Endodermal cell (in vitro differentiated cells): ENCODE data around the gene DDX10. TPM values are rescaled to one million over a fixed set of nuclear protein-coding genes. Genes with fewer than 3 reads are reported as not detected.

Experiments
- DNase-seq: peaks from one replicate; pipeline ENCODE4 v3.0.0-alpha.2; 2017
- H3K27ac ChIP-seq: 2 replicates; pipeline ENCODE4 v1.5.1; 2013; ENCODE audit warnings: mild to moderate bottlenecking, low read depth, low read length, moderate library complexity
- H3K27me3 ChIP-seq: 2 replicates; pipeline ENCODE4 v1.6.1; 2013; ENCODE audit warnings: mild to moderate bottlenecking, low read length, moderate library complexity; ENCODE audit not compliant: insufficient read depth, control insufficient read depth, poor library complexity, severe bottlenecking
- H3K36me3 ChIP-seq: 2 replicates; pipeline ENCODE4 v1.7.0; 2013; ENCODE audit warnings: mild to moderate bottlenecking, low read length, moderate library complexity; ENCODE audit not compliant: control insufficient read depth, insufficient read depth
- H3K4me1 ChIP-seq: one replicate; pipeline ENCODE4 v1.7.0; 2013; ENCODE audit warnings: low read length; ENCODE audit not compliant: control insufficient read depth, insufficient read depth
- H3K4me3 ChIP-seq: 2 replicates; pipeline ENCODE4 v1.5.1; 2013; ENCODE audit warnings: mild to moderate bottlenecking, low read length, moderate library complexity
- H3K9ac ChIP-seq: 2 replicates; pipeline ENCODE4 v1.6.1; 2013; ENCODE audit warnings: mild to moderate bottlenecking, low read length, moderate library complexity; ENCODE audit not compliant: poor library complexity, severe bottlenecking; ENCODE audit errors: extremely low read depth
- H3K9me3 ChIP-seq: 2 replicates; pipeline ENCODE4 v1.6.1; 2013; ENCODE audit warnings: mild to moderate bottlenecking, low read length, moderate library complexity; ENCODE audit not compliant: control insufficient read depth
- H3K27ac Mint-ChIP-seq: 2 replicates; pipeline ENCODE4 v1.8.0; 2020; ENCODE audit warnings: mixed read lengths
- H3K27me3 Mint-ChIP-seq: 2 replicates; pipeline ENCODE4 v1.8.0; 2021; ENCODE audit warnings: mild to moderate bottlenecking, mixed read lengths; ENCODE audit not compliant: insufficient read depth
- H3K36me3 Mint-ChIP-seq: 2 replicates; pipeline ENCODE4 v1.8.0; 2020; ENCODE audit warnings: low read depth, mixed read lengths
- H3K4me1 Mint-ChIP-seq: 2 replicates; pipeline ENCODE4 v1.8.0; 2020; ENCODE audit warnings: mixed read lengths
- H3K4me3 Mint-ChIP-seq: 2 replicates; pipeline ENCODE4 v1.8.0; 2020; ENCODE audit warnings: mild to moderate bottlenecking, moderate library complexity, mixed read lengths
- H3K9me3 Mint-ChIP-seq: 2 replicates; pipeline ENCODE4 v1.8.0; 2020; ENCODE audit warnings: mild to moderate bottlenecking, mixed read lengths
- WGBS, 2 experiments: methylation state at CpG; one replicate each; pipeline versions ENCODE4 v1.1.5 to v1.1.7; 2013; ENCODE audit warnings: missing lambda C conversion rate in 2 of 2, mixed read lengths in 1 of 2; ENCODE audit not compliant: insufficient coverage in 1 of 2, insufficient read length in 1 of 2; 5-methylcytosine and 5-hydroxymethylcytosine counted together
- total RNA-seq, 2 donors: library from RNA; stranded (reverse); fragmentation: NEBNext Ultra II Directional in 1 of 2; extraction: Animal tissue kit (Norgen Biotek cat#: 25700) in 1 of 2; gene quantifications; 2 replicates in 1 of 2; 3 replicates in 1 of 2; pipeline ENCODE4 v1.2.1, GENCODE V29; 2021
- TF ChIP-seq, protein P1 (sequence below): fragments of 200-600 bp; sonication (generic); conservative IDR thresholded peaks from 2 replicates; pipeline ENCODE4 v1.5.0; 2021; ENCODE audit warnings: antibody characterized with exemption, mild to moderate bottlenecking

DDX10 gene
- total RNA-seq, 2 donors from 2014 or later: 31.1 to 32.7 TPM

DNA sequence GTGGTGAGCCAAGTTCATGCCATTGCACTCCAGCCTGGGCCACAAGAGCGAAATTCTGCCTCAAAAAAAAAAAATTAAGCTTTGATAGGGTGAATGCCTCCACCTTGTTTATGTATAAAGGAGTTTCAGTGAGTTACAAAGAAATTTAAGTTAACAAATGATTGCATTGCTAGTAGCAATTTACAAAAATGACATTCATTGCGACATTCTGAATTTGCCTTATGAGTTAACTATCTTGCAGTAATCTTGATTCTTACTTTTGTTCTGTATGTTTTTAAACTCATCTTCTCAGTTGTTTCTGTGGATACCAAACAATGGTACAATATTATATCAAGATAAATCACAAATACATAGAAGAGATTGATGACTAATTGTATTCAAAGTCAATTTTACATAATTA is 207.0 kb downstream of the DDX10 start:
- no peak for DNase-seq
- no peaks in the 10 kb centered on the region for H3K36me3 ChIP-seq
- Mint-ChIP-seq H3K4me3 (no peak overlapping the region), H3K4me1 (peaks cover 29% of the 10 kb centered on the region), H3K27ac (no peak overlapping the region), H3K27me3 (no peaks in the 10 kb centered on the region), H3K36me3 (no peaks in the 10 kb centered on the region), H3K9me3 (no peaks in the 10 kb centered on the region)
- 97 to 100% methylated on average over 2 of the region's 2 CpGs for WGBS, 2 experiments
- no peak overlapping the region for H3K9ac ChIP-seq
- H3K4me3 ChIP-seq: no peak overlapping the region
- H3K27ac ChIP-seq: no peak overlapping the region
- TF ChIP-seq, protein P1, sequence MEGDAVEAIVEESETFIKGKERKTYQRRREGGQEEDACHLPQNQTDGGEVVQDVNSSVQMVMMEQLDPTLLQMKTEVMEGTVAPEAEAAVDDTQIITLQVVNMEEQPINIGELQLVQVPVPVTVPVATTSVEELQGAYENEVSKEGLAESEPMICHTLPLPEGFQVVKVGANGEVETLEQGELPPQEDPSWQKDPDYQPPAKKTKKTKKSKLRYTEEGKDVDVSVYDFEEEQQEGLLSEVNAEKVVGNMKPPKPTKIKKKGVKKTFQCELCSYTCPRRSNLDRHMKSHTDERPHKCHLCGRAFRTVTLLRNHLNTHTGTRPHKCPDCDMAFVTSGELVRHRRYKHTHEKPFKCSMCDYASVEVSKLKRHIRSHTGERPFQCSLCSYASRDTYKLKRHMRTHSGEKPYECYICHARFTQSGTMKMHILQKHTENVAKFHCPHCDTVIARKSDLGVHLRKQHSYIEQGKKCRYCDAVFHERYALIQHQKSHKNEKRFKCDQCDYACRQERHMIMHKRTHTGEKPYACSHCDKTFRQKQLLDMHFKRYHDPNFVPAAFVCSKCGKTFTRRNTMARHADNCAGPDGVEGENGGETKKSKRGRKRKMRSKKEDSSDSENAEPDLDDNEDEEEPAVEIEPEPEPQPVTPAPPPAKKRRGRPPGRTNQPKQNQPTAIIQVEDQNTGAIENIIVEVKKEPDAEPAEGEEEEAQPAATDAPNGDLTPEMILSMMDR: no peak
- no peaks in the 10 kb centered on the region for H3K4me1 ChIP-seq
- no peaks in the 10 kb centered on the region for H3K9me3 ChIP-seq
- H3K27me3 ChIP-seq: no peaks in the 10 kb centered on the region

DNA sequence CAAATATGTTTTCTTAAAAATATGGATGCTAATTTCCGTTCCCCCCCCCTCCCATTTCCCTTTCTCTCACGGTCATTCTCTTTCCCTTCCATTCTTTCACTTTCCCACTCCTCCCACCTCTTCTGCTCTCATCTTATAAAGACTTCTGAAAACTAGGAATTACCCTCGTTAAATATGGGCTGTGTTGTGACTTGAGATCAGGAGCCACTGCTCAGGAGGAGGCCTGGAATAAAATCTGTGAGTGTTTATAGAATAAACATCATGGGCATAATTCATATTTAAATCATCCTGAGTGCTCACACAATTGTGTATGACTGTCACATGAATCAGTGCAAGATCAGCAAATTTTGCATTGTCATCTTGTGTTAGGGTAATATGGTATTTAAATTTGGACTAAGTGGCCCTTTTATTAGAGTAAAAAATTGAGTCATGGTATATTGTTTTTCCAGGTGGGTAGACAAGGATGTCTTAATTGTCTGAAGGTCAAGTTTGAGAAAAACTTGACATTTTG is 208.0 kb downstream of the DDX10 start:
- Histone ChIP-seq H3K27me3 (no peaks in the 10 kb centered on the region), H3K36me3 (no peaks in the 10 kb centered on the region), H3K4me1 (no peaks in the 10 kb centered on the region), H3K9ac (no peak overlapping the region), H3K4me3 (no peak overlapping the region), H3K27ac (no peak overlapping the region), H3K9me3 (no peaks in the 10 kb centered on the region)
- Mint-ChIP-seq H3K27ac (no peak overlapping the region), H3K4me1 (peaks cover 29% of the 10 kb centered on the region), H3K36me3 (no peaks in the 10 kb centered on the region), H3K27me3 (no peaks in the 10 kb centered on the region), H3K4me3 (no peak overlapping the region), H3K9me3 (no peaks in the 10 kb centered on the region)
- DNase-seq: no peak
- 79% methylated on average over 3 of the region's 3 CpGs; no CpG with 5 or more reads in 1 of the 2 experiments for WGBS, 2 experiments
- TF ChIP-seq, protein P1: no peak

DNA sequence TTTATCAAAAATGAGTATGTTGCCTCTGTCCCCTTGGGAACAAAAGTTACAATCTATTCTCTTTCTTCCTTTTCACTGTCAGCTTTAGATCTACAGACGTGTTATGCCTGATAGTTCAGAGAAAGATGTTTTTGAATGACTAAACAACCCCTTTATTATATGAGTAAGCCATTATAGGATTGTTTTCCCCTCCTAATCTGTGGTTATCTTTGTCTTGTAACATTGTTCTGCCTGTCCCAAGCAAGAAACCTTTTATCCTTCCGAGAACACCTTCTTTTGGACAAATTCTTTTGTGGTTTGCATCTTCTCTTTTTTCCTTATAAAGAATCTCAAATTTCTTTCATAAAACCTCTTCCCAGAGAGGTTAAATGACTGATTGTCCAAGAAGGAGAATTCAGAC is 208.4 kb downstream of the DDX10 start:
- H3K27ac ChIP-seq: no peak overlapping the region
- H3K9ac ChIP-seq: no peak overlapping the region
- 91% methylated on average over 1 of the region's 2 CpGs; no CpG with 5 or more reads in 1 of the 2 experiments for WGBS, 2 experiments
- Mint-ChIP-seq H3K4me1 (peaks cover 27% of the 10 kb centered on the region), H3K36me3 (no peaks in the 10 kb centered on the region), H3K27ac (no peak overlapping the region), H3K27me3 (no peaks in the 10 kb centered on the region), H3K4me3 (no peak overlapping the region), H3K9me3 (no peaks in the 10 kb centered on the region)
- no peaks in the 10 kb centered on the region for H3K36me3 ChIP-seq
- no peak overlapping the region for H3K4me3 ChIP-seq
- H3K4me1 ChIP-seq: no peaks in the 10 kb centered on the region
- no peaks in the 10 kb centered on the region for H3K9me3 ChIP-seq
- no peaks in the 10 kb centered on the region for H3K27me3 ChIP-seq
- TF ChIP-seq, protein P1: no peak
- no peak for DNase-seq
